HepG2 (cell line): Measurements from ENCODE around the gene RILPL1. TPM values are rescaled to one million over a fixed set of nuclear protein-coding genes. Genes with fewer than 3 reads are reported as not detected.
A peak's percentile ranks its signal among the peaks of the same experiment; 100 is the strongest.

Experiments used
- EEA1 ChIP-seq: sonication (generic); formaldehyde crosslinking; IDR thresholded peaks from 2 replicates; pipeline ENCODE4 v1.5.1; 2020; ENCODE audit warnings: mild to moderate bottlenecking, missing genetic modification reagents, borderline replicate concordance
- ELF1 ChIP-seq: sonication (generic); formaldehyde crosslinking; IDR thresholded peaks from 2 replicates; pipeline ENCODE4 v1.4.0; 2020; ENCODE audit warnings: missing genetic modification reagents
- GABPA ChIP-seq, 2 experiments: IDR thresholded peaks; 2 replicates each; pipeline ENCODE4 v1.6.1; 2011 to 2016; ENCODE audit warnings: low read depth in 2 of 2, low read length in 1 of 2, missing biosample characterization in 1 of 2, missing genetic modification characterization in 1 of 2
- HOXA3 ChIP-seq: sonication (generic); formaldehyde crosslinking; IDR thresholded peaks from 2 replicates; pipeline ENCODE4 v1.5.0; 2020; ENCODE audit warnings: missing genetic modification reagents
- KDM1A ChIP-seq: IDR thresholded peaks from 2 replicates; pipeline ENCODE4 v1.6.1; 2016; ENCODE audit warnings: missing compliant biosample characterization
- ONECUT2 ChIP-seq: sonication (generic); formaldehyde crosslinking; IDR thresholded peaks from 2 replicates; pipeline ENCODE4 v1.4.0; 2020; ENCODE audit warnings: missing genetic modification reagents
- RFX5 ChIP-seq: IDR thresholded peaks from 2 replicates; pipeline ENCODE4 v1.6.1; 2011; ENCODE audit warnings: low read depth, low read length, improper control_type of control experiment
- SIN3B ChIP-seq: fragments of 150-350 bp; IDR thresholded peaks from 2 replicates; pipeline ENCODE4 v1.6.1; 2014; ENCODE audit warnings: low read length
- SNRNP70 ChIP-seq: fragments of 200-400 bp; formaldehyde crosslinking; IDR thresholded peaks from 2 replicates; pipeline ENCODE4 v1.6.1; 2017; ENCODE audit warnings: mild to moderate bottlenecking, low read depth, low read length, moderate library complexity
- SP5 ChIP-seq: IDR thresholded peaks from 2 replicates; pipeline ENCODE4 v1.6.1; 2016; ENCODE audit warnings: low read depth, borderline replicate concordance
- TBX3 ChIP-seq: fragments of 450-650 bp; IDR thresholded peaks from 2 replicates; pipeline ENCODE4 v1.6.1; 2017; ENCODE audit warnings: antibody characterized with exemption, mild to moderate bottlenecking, inconsistent platforms, borderline replicate concordance
- ZBTB33 ChIP-seq: sonication (generic); formaldehyde crosslinking; IDR thresholded peaks from 2 replicates; pipeline ENCODE4 v1.4.0; 2020; ENCODE audit warnings: missing genetic modification reagents
- ZC3H4 ChIP-seq: sonication (generic); formaldehyde crosslinking; IDR thresholded peaks from 2 replicates; pipeline ENCODE4 v1.4.0; 2020; ENCODE audit warnings: missing genetic modification reagents, borderline replicate concordance
- ZMAT5 ChIP-seq: sonication (generic); formaldehyde crosslinking; IDR thresholded peaks from 2 replicates; pipeline ENCODE4 v1.5.0; 2020; ENCODE audit warnings: mild to moderate bottlenecking, low read depth, missing genetic modification reagents, borderline replicate concordance
- ZNF205 ChIP-seq: IDR thresholded peaks from 2 replicates; pipeline ENCODE4 v1.6.1; 2018; ENCODE audit warnings: missing biosample characterization, missing genetic modification reagents
- ZNF34 ChIP-seq: sonication (generic); formaldehyde crosslinking; IDR thresholded peaks from 2 replicates; pipeline ENCODE4 v1.4.0; 2020; ENCODE audit warnings: mild to moderate bottlenecking, missing genetic modification reagents, borderline replicate concordance
- ZNF501 ChIP-seq: sonication (generic); formaldehyde crosslinking; IDR thresholded peaks from 2 replicates; pipeline ENCODE4 v1.5.1; 2020; ENCODE audit warnings: mild to moderate bottlenecking, moderate library complexity, missing genetic modification reagents
- ZNF546 ChIP-seq: sonication (generic); formaldehyde crosslinking; conservative IDR thresholded peaks from 2 replicates; pipeline ENCODE4 v1.8.1; 2023; ENCODE audit warnings: mild to moderate bottlenecking, missing genetic modification reagents
- ZNF580 ChIP-seq: IDR thresholded peaks from 2 replicates; pipeline ENCODE4 v1.6.1; 2016; ENCODE audit warnings: low read depth, borderline replicate concordance
- ZNF629 ChIP-seq: sonication (generic); formaldehyde crosslinking; conservative IDR thresholded peaks from 2 replicates; pipeline ENCODE4 v1.5.0; 2020; ENCODE audit warnings: missing genetic modification reagents
- ZNF687 ChIP-seq: sonication (generic); formaldehyde crosslinking; IDR thresholded peaks from 2 replicates; pipeline ENCODE4 v1.5.1; 2020; ENCODE audit warnings: mild to moderate bottlenecking, missing genetic modification reagents, moderate library complexity
- ZNF720 ChIP-seq: sonication (generic); formaldehyde crosslinking; IDR thresholded peaks from 2 replicates; pipeline ENCODE4 v1.4.0; 2020; ENCODE audit warnings: missing genetic modification reagents
- ZNF768 ChIP-seq: sonication (generic); formaldehyde crosslinking; IDR thresholded peaks from 2 replicates; pipeline ENCODE4 v1.4.0; 2020; ENCODE audit warnings: missing genetic modification reagents
- polyA plus RNA-seq, 8 experiments: library from polyadenylated mRNA; depleted of rRNA in 3 of 8; stranded (reverse) in 7 of 8; unstranded in 1 of 8; fragments of >200 nt; fragmentation: Illumina TruSeq in 4 of 8; extraction: Trizol in 4 of 8; gene quantifications; 2 replicates each; pipeline versions ENCODE4 v1.2.1 to v1.2.3, GENCODE V29; 2011 to 2016; ENCODE audit warnings: low read depth in 4 of 8, missing spikeins in 1 of 8, mixed read lengths in 1 of 8; ENCODE audit not compliant: insufficient read depth in 1 of 8
- total RNA-seq, 5 experiments: library from RNA; depleted of rRNA; stranded (reverse); fragments of >200 nt; fragmentation: Illumina TruSeq; extraction: Trizol; gene quantifications; 2 replicates each; pipeline ENCODE4 v1.2.3, GENCODE V29; 2016; ENCODE audit warnings: low read depth in 1 of 5

Gene RILPL1
- total and polyA plus RNA-seq, 2 of the 13 experiments (the other 11 are each of a cell fraction or from before 2014, with no cell fraction given), result 5.8 to 28.4 TPM

- TF ChIP-seq ZNF34 (CRISPR knock-in tag), result no peak
- TF ChIP-seq ZNF629 (CRISPR knock-in tag), result no peak
- TF ChIP-seq SIN3B, result no peak
- TF ChIP-seq ZNF768 (CRISPR knock-in tag), result no peak
- no peak for TF ChIP-seq ZMAT5 (CRISPR knock-in tag)
- TF ChIP-seq ELF1 (CRISPR knock-in tag), result peak; percentile 70
- 0 out of 2 replicates have a peak, but pooled peaks have one; percentile 20 for TF ChIP-seq SP5 (CRISPR knock-in tag)
- no peak for TF ChIP-seq RFX5
- peak; percentile 51; the same call in 1 of the 2 replicates for TF ChIP-seq TBX3
- no peak for TF ChIP-seq ONECUT2 (CRISPR knock-in tag)
- peak; percentile 57 for TF ChIP-seq HOXA3
- TF ChIP-seq ZNF580 (CRISPR knock-in tag), result 0 out of 2 replicates have a peak, but pooled peaks have one; percentile 22
- TF ChIP-seq GABPA (IDR thresholded peaks at IDR 0.05; ENCODE audit: low read depth, low read length), result no peak
- TF ChIP-seq GABPA (CRISPR knock-in tag; IDR thresholded peaks at IDR 0.05; ENCODE audit: low read depth), result peak; percentile 54; the same call in 1 of the 2 replicates
- TF ChIP-seq ZNF687 (CRISPR knock-in tag), result peak; percentile 87
- TF ChIP-seq ZNF720, result no peak
- TF ChIP-seq ZNF205 (CRISPR knock-in tag), result 0 out of 2 replicates have a peak, but pooled peaks have one; percentile 36
- peak; percentile 23; the same call in 1 of the 2 replicates for TF ChIP-seq ZNF501 (CRISPR knock-in tag)
- peak; percentile 49; the same call in 1 of the 2 replicates for TF ChIP-seq KDM1A (CRISPR knock-in tag)
- no peak for TF ChIP-seq EEA1 (CRISPR knock-in tag)
- TF ChIP-seq ZC3H4, result no peak
- TF ChIP-seq ZBTB33 (CRISPR knock-in tag), result no peak; the same call in 1 of the 2 replicates
- no peak for TF ChIP-seq SNRNP70
- TF ChIP-seq ZNF546 (CRISPR knock-in tag), result no peak
Measured at GRCh38 chr12:123519141-123520001, 14.1 kb downstream of the RILPL1 start (continued).
